OCI-LY7 (cell line): Measurements from ENCODE around the gene CRTC1. TPM values are rescaled to one million over a fixed set of nuclear protein-coding genes. Genes with fewer than 3 reads are reported as not detected.

Source experiments
- BruUV-seq: library from RNA; stranded (reverse); fragments of 400-500 nt; replicated peaks from 2 replicates; lab custom pipeline; 2021; lab: Mats Ljungman, UMichigan
- CTCF ChIA-PET: fragments of 300-600 bp; sonication (Branson Sonifier 250); formaldehyde crosslinking; loops from one replicate; lab custom pipeline; 2022; ENCODE audit warnings: antibody characterized with exemption; ENCODE audit not compliant: unreplicated experiment; lab: Charles Lee
- POLR2A ChIA-PET: fragments of 300-600 bp; sonication (Branson Sonifier 250); formaldehyde crosslinking; loops from one replicate; lab custom pipeline; 2022; ENCODE audit warnings: antibody characterized with exemption; lab: Charles Lee
- DNase-seq: peaks from one replicate; pipeline ENCODE4 v3.0.0-alpha.2; 2015; ENCODE audit warnings: low spot score
- H2AFZ ChIP-seq: fragments of 200-600 bp; sonication (generic), shearing (Covaris generic); 2 replicates; pipeline ENCODE4 v1.6.1; 2014; ENCODE audit warnings: mild to moderate bottlenecking, antibody characterized with exemption, low read length, moderate library complexity
- H3K27ac ChIP-seq: fragments of 200-600 bp; sonication (generic); 2 replicates; pipeline ENCODE4 v1.5.1; 2014; ENCODE audit warnings: mixed run types, low read depth, mild to moderate bottlenecking, moderate library complexity, low read length, inconsistent platforms; ENCODE audit not compliant: poor library complexity, severe bottlenecking
- H3K36me3 ChIP-seq: fragments of 200-600 bp; sonication (generic); 2 replicates; pipeline ENCODE4 v1.6.1; 2014; ENCODE audit warnings: mild to moderate bottlenecking, antibody characterized with exemption, low read length, moderate library complexity, mixed read lengths; ENCODE audit not compliant: insufficient read depth
- H3K4me1 ChIP-seq: fragments of 200-600 bp; sonication (generic); 2 replicates; pipeline ENCODE4 v1.5.1; 2014; ENCODE audit warnings: mild to moderate bottlenecking, low read length; ENCODE audit not compliant: insufficient read depth, poor library complexity, severe bottlenecking
- H3K4me2 ChIP-seq: fragments of 200-600 bp; sonication (generic); 2 replicates; pipeline ENCODE4 v1.6.1; 2014; ENCODE audit warnings: mild to moderate bottlenecking, low read length
- H3K4me3 ChIP-seq: fragments of 200-600 bp; sonication (generic); 2 replicates; pipeline ENCODE4 v1.5.1; 2014; ENCODE audit warnings: mild to moderate bottlenecking, low read depth, low read length; ENCODE audit not compliant: poor library complexity, severe bottlenecking
- H3K79me2 ChIP-seq: fragments of 200-600 bp; sonication (generic); 2 replicates; pipeline ENCODE4 v1.6.1; 2016; ENCODE audit warnings: low read depth, mild to moderate bottlenecking, low read length, moderate library complexity, mixed read lengths; ENCODE audit not compliant: insufficient read depth
- H3K9me2 ChIP-seq: fragments of 200-600 bp; sonication (generic); 2 replicates; pipeline ENCODE4 v1.6.1; 2016; ENCODE audit warnings: mild to moderate bottlenecking, low read length, mixed read lengths; ENCODE audit not compliant: insufficient read depth
- H3K9me3 ChIP-seq: fragments of 200-600 bp; sonication (generic); 2 replicates; pipeline ENCODE4 v1.6.1; 2014; ENCODE audit warnings: mild to moderate bottlenecking, mixed run types, low read length, mixed read lengths
- H4K20me1 ChIP-seq: fragments of 200-600 bp; sonication (generic); 2 replicates; pipeline ENCODE4 v1.6.1; 2014; ENCODE audit warnings: mild to moderate bottlenecking, antibody characterized with exemption, low read length, moderate library complexity, mixed read lengths; ENCODE audit not compliant: insufficient read depth
- EZH2phosphoT487 ChIP-seq: fragments of 200-600 bp; sonication (generic); IDR thresholded peaks from 2 replicates; pipeline ENCODE4 v1.6.1; 2018; ENCODE audit warnings: low read depth, borderline replicate concordance, mild to moderate bottlenecking, mixed run types, antibody characterized with exemption, low read length, moderate library complexity, mixed read lengths
- intact Hi-C: fragments of 100-400 bp; cut with micrococcal nuclease; formaldehyde crosslinking; loops from one replicate; pipeline ENCODE4 v1.10.0; 2022; ENCODE audit not compliant: unreplicated experiment
- total RNA-seq, 2 experiments: library from RNA; depleted of rRNA in 1 of 2; stranded (reverse); fragments of >200 nt in 1 of 2; shearing (Covaris generic) in 1 of 2; gene quantifications; 2 replicates each; pipeline ENCODE4 v1.2.3, GENCODE V29; 2014 to 2022
- TF ChIP-seq, protein P1 (sequence below): fragments of 200-600 bp; sonication (generic); conservative IDR thresholded peaks from 2 replicates; pipeline ENCODE4 v1.5.1; 2014; ENCODE audit warnings: mild to moderate bottlenecking, antibody characterized with exemption, low read length, moderate library complexity, mixed read lengths

Gene CRTC1
- total RNA-seq, 2 experiments from 2014 or later, result 4.1 to 10.3 TPM

DNA sequence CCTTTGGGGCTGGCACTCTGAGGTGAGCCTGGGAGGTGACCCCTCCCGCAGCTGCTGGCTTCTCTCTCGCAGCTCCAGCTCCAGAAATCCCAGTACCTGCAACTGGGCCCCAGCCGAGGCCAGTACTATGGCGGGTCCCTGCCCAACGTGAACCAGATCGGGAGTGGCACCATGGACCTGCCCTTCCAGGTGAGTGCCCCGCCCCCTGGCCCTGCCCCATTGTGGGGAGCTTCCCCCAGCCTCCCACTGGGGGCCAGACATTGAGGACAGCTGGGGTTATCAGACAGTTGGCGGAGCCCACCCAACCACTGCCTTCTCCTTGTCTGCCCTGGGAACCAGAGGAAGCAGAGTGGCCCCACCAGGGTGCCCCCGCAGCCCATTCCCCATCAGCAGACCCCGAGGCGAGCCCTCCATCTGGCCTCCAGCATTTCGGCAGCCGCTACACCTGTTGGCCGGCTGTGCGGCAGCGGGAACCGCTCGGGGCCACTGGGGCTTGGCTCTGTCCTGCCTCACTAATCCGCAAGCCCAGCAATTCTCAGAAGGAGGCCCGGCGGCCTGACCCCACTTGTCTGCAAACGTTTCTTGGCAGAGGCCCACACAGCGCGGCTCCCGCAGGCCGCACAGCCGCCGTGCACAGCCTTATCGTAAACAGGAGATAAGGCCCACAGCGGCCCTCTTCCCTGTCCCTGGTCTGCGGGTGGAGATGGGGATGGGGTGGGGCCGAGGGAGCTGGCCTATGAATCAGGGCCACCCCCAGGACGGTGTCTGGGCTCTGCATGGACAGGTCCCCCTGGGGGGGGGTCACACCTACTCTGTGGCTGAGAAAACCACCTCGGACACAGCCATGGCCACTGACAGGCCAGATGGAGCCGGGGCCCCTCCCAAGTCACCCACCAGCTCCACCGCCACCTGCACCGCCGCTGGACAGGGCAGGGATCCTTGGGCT lies 59.6 kb downstream of the CRTC1 start:
- POLR2A ChIA-PET, result no interaction called here
- DNase-seq, result no peak
- no TSS peak for BruUV-seq
- no peak overlapping the region for H2AFZ ChIP-seq
- H3K79me2 ChIP-seq, result no peaks in the 10 kb centered on the region
- TF ChIP-seq, protein P1, sequence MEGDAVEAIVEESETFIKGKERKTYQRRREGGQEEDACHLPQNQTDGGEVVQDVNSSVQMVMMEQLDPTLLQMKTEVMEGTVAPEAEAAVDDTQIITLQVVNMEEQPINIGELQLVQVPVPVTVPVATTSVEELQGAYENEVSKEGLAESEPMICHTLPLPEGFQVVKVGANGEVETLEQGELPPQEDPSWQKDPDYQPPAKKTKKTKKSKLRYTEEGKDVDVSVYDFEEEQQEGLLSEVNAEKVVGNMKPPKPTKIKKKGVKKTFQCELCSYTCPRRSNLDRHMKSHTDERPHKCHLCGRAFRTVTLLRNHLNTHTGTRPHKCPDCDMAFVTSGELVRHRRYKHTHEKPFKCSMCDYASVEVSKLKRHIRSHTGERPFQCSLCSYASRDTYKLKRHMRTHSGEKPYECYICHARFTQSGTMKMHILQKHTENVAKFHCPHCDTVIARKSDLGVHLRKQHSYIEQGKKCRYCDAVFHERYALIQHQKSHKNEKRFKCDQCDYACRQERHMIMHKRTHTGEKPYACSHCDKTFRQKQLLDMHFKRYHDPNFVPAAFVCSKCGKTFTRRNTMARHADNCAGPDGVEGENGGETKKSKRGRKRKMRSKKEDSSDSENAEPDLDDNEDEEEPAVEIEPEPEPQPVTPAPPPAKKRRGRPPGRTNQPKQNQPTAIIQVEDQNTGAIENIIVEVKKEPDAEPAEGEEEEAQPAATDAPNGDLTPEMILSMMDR, result no peak
- TF ChIP-seq EZH2phosphoT487, result no peak
- H3K4me1 ChIP-seq, result no peaks in the 10 kb centered on the region
- CTCF ChIA-PET, result no interaction called here
- no peak overlapping the region for H3K27ac ChIP-seq
- H3K4me3 ChIP-seq, result no peak overlapping the region
- H3K9me3 ChIP-seq, result no peaks in the 10 kb centered on the region
- no peaks in the 10 kb centered on the region for H3K36me3 ChIP-seq
- no peak overlapping the region for H3K4me2 ChIP-seq
- no peaks in the 10 kb centered on the region for H4K20me1 ChIP-seq
- intact Hi-C loops, result no loop called here
- no peaks in the 10 kb centered on the region for H3K9me2 ChIP-seq

GRCh38 chr19:18743784-18744418 lies 60.4 kb downstream of the CRTC1 start:
- Histone ChIP-seq H3K4me3 (no peak overlapping the region), H3K27ac (no peak overlapping the region), H2AFZ (no peak overlapping the region), H4K20me1 (no peaks in the 10 kb centered on the region), H3K4me2 (no peak overlapping the region), H3K36me3 (no peaks in the 10 kb centered on the region), H3K9me2 (no peaks in the 10 kb centered on the region), H3K4me1 (no peaks in the 10 kb centered on the region), H3K79me2 (no peaks in the 10 kb centered on the region), H3K9me3 (no peaks in the 10 kb centered on the region)
- ChIA-PET POLR2A (interaction anchor here (0.7 kb wide), 1 partner anchor 9 kb away, joined by 5 read pairs; no protein-coding TSS in a partner anchor), CTCF (no interaction called here)
- TF ChIP-seq, protein P1, result no peak
- TF ChIP-seq EZH2phosphoT487, result no peak
- no TSS peak for BruUV-seq
- no peak for DNase-seq
- intact Hi-C loops, result no loop called here
